ENCODE measurements around the gene CNOT1. TPM values are rescaled to one million over a fixed set of nuclear protein-coding genes. Genes with fewer than 3 reads are reported as not detected.

Gene CNOT1
- total RNA-seq, 1 donor from 2014 or later = 68.3 TPM

GRCh38 chr16:58537124-58537906, 92.3 kb downstream of the CNOT1 start:
- DNase-seq (no peak), ATAC-seq (ENCODE audit: poor library complexity) (peak; percentile 75)
- intact Hi-C loops (cut with DNase I) = no loop called here

DNA sequence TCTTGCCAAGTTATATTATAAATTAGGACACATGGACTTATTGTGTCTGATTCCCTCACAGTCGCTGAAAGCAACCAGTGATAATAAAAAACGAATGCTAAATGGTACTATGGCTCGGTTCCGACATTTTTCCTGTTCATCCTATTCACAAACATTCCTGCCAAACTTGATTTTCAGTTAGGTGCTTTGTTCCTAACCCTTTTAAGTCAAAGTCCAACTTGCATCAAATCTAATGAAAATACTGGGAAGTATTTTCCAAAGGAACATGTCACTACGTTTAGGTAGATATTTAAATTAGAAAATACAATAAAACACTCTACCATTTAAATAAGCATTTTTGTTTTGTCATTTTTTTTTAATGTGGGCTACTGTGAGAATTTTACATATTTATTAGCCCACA, 93.3 kb downstream of the CNOT1 start:
- intact Hi-C loops (cut with DNase I) = no loop called here
- ATAC-seq (ENCODE audit: poor library complexity) (no peak), DNase-seq (no peak)

DNA sequence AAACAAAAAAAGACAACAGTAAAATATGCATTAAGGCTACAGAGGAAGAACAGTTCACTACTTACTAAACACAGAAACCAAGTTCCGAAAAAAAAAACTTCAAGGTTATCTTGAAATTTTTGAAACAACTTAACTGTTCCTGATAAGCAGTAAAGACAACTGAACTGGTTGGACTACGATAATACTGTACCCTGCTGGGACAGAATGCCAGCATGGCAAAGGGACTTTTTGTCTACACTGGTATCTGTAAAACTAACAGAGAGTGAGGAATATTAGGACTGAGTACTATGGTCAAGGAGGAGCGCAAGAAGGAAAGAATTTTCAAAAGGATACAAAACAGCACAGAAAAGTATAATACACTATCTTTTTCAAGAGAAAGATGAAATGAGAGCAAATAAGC, 94.5 kb downstream of the CNOT1 start:
- peak; percentile 48 for ATAC-seq (ENCODE audit: poor library complexity)
- intact Hi-C loops (cut with DNase I) = no loop called here
- DNase-seq = no peak

GRCh38 chr16:58533751-58534470, 95.7 kb downstream of the CNOT1 start:
- intact Hi-C loops (cut with DNase I) = loop anchor here (5.0 kb wide), 1 partner anchor 38 kb away; no protein-coding TSS in a partner anchor
- no peak for DNase-seq
- ATAC-seq (ENCODE audit: poor library complexity) = peak; percentile 85

- intact Hi-C loops (cut with DNase I) = loop anchor here (5.0 kb wide), 1 partner anchor 40 kb away; no protein-coding TSS in a partner anchor
- no peak for DNase-seq
- no peak for ATAC-seq (ENCODE audit: poor library complexity)
These were observed 97.2 kb downstream of the CNOT1 start for GRCh38 chr16:58532414-58532813.

GRCh38 chr16:58530179-58530578, 99.4 kb downstream of the CNOT1 start:
- DNase-seq (no peak), ATAC-seq (ENCODE audit: poor library complexity) (no peak)
- intact Hi-C loops (cut with DNase I) = loop anchor here (5.0 kb wide), 1 partner anchor 42 kb away; no protein-coding TSS in a partner anchor

GRCh38 chr16:58519707-58520106, 109.9 kb downstream of the CNOT1 start:
- intact Hi-C loops (cut with DNase I) = loop anchor here (10.0 kb wide), 1 partner anchor 115 kb away; no protein-coding TSS in a partner anchor
- DNase-seq = no peak
- no peak for ATAC-seq (ENCODE audit: poor library complexity)

- intact Hi-C loops (cut with DNase I) = loop anchor here (10.0 kb wide), 1 partner anchor 116 kb away; no protein-coding TSS in a partner anchor
- no peak for DNase-seq
- ATAC-seq (ENCODE audit: poor library complexity) = no peak
These were observed 110.7 kb downstream of the CNOT1 start for GRCh38 chr16:58518980-58519368.

GRCh38 chr16:58518083-58518979, 111.3 kb downstream of the CNOT1 start:
- DNase-seq (no peak), ATAC-seq (ENCODE audit: poor library complexity) (no peak)
- intact Hi-C loops (cut with DNase I) = loop anchor here (10.0 kb wide), 1 partner anchor 116 kb away; no protein-coding TSS in a partner anchor

DNA sequence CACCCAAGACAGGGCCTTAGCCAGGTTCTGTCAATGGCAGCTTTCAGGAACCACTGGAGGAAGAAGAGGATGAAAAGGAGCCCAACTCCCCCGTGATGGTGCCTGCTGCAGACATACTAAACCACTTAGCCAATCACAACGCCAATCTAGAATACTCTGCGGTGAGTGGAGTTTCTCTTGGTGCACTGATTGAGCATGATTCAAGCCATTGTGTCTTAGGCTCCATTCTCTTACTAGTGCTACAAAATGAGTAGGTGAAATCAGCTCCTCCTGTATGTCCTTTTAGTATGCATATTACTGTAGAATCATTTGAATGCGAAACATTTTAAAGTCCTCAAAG, 112.9 kb downstream of the CNOT1 start:
- DNase-seq = no peak
- intact Hi-C loops (cut with DNase I) = loop anchor here (10.0 kb wide), 1 partner anchor 118 kb away; no protein-coding TSS in a partner anchor
- no peak for ATAC-seq (ENCODE audit: poor library complexity)

DNA sequence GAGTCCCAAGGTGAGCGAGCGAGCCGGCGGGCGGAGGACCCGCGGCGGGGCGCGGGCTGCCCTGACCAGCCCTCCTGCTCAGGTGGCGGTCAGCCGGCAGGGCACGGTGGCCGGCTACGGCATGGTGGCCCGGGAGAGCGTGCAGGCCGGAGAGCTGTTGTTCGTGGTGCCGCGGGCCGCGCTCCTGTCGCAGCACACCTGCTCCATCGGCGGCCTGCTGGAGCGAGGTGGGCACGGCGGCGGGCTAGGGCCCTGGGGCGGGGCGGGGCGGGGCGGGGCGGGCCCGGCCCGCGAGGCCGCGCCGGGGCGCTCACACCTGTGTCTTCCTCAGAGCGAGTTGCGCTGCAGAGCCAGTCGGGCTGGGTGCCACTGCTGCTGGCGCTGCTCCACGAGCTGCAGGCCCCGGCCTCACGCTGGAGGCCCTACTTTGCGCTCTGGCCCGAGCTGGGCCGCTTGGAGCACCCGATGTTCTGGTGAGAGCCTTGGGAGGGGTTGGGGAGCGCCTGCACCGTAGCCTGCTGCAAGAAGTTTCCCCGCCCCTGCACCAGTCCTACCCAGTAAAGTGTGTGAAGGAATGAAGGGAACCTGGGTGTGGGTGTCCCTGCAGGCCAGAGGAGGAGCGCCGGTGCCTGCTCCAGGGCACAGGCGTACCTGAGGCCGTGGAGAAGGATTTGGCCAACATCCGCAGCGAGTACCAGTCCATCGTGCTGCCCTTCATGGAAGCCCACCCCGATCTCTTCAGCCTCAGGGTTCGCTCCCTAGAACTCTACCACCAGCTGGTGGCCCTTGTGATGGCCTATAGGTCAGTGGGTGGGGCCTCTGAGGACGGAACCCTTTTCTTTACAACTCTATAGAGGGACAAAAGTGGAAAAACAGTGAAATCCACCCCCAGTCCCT, 113.5 kb downstream of the CNOT1 start:
- intact Hi-C loops (cut with DNase I) = loop anchor here (10.0 kb wide), 1 partner anchor 119 kb away; no protein-coding TSS in a partner anchor
- ATAC-seq (ENCODE audit: poor library complexity) (peak; percentile 39), DNase-seq (peak; percentile 62)

DNA sequence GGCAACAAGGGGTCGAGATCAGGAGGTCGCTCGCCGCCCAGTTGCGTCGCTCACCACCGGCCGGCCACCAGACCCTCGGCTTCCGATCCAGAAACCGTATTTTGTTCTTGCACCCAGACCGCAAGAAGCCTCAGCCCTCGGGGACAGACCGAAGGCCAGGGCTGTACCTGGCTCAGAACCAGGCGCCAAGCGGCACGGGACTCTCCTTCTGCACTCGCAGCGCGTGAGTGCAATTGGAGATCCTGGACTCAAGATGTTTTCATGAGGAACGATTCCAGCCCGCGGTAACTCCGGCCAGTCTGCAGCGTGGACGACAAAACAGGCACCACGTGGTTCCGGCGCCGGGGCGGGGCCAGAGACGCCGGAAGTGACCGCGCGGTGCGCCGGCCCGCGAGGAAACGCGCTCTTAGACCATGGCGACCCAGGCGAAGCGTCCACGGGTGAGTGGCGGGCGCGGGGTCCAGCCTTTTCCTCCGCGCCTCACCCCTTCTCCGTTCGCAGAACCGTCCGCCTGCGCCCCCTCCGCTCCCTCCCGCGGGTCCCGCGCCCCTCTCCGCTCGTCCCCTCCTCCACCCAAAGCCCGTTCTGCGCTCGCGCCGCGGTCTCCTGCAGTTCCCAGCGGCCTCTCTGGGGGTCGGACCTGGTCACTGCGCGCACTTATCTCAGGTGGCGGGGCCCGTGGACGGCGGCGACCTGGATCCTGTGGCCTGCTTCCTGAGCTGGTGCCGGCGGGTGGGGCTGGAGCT, 114.3 kb downstream of the CNOT1 start, which contains the start of gene SETD6:
TSS of gene SETD6 (plus strand) at position 393 of the 746 bp plus-strand sequence. CDS start at position 414, 21 bp downstream.
- intact Hi-C loops (cut with DNase I) = loop anchor here (10.0 kb wide), 1 partner anchor 120 kb away; no protein-coding TSS in a partner anchor
- DNase-seq = peak; percentile 93
- peak; percentile 95 for ATAC-seq (ENCODE audit: poor library complexity)

DNA sequence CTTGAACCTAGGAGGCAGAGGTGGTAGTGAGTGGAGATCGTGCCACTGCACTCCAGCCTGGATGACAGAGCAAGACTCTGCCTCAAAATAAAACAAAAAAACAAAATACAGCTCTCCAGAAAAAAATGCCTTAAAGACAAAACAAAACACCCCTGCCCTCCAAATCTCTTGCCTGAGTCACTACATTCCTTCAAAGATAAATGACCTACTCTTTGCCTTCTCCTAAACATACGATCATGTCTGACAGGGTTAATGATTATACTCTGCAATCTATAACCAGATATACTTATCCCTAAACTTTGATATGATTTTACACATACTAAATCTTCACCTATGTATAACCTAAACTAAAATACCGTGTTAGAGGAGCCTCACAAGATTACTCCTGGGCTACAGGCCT, 115.8 kb downstream of the CNOT1 start:
- ATAC-seq (ENCODE audit: poor library complexity) = no peak
- intact Hi-C loops (cut with DNase I) = loop anchor here (10.0 kb wide), 1 partner anchor 121 kb away; no protein-coding TSS in a partner anchor
- DNase-seq = no peak

- DNase-seq = peak; percentile 86
- peak; percentile 42 for ATAC-seq (ENCODE audit: poor library complexity)
- intact Hi-C loops (cut with DNase I) = loop anchor here (10.0 kb wide), 1 partner anchor 123 kb away; no protein-coding TSS in a partner anchor
These were observed 117.5 kb downstream of the CNOT1 start for GRCh38 chr16:58511933-58512815.

DNA sequence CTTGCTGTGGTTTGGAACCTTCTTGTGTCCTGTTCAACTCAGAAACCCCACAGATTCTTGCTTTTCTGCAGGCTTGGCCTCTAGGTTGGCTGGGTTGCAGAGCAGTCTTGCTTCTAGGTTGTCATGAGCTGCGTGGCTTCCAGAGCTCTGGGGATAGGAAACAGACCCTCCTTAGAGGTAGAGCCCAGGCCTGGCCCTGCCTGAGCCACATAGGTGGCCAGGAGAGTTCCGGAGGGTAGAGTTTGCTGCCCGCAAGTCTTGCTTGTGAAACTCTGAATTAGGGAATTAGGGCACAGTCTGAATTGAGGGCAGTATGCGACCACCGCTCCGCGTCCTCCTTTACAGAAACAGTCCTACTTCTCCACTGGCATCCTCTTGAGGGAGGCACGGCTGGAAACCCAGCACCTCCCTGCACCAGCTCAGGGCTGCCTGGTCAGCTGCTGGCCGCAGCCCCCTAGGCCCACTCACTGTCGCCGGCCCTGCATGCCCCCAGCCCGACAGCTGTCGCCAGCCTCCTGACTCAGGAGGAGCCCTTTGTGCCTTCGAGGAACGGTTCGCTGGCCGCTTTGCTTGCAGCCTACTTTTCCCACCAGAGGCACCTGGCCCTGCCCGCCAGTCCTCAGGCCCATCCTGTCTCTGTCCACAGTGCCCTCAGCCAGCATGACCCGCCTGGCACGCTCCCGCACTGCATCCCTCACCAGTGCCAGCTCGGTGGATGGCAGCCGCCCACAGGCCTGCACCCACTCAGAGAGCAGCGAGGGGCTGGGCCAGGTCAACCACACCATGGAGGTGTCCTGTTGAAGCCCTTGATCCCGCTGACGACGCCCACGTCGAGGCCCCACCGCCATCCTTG, 118.6 kb downstream of the CNOT1 start:
- intact Hi-C loops (cut with DNase I) = loop anchor here (10.0 kb wide), 1 partner anchor 124 kb away; no protein-coding TSS in a partner anchor
- DNase-seq (no peak), ATAC-seq (ENCODE audit: poor library complexity) (no peak)

All from Right ventricle myocardium superior (tissue), 1 donor.